ENCODE data around the gene DNAJC5.
A peak's percentile ranks its signal among the peaks of the same experiment; 100 is the strongest.
"Not testable (repeated sequence)": the region's sequence is repeated elsewhere in the genome, so short reads cannot be mapped to it uniquely, and the experiment has no call there.

DNAJC5 gene

DNA sequence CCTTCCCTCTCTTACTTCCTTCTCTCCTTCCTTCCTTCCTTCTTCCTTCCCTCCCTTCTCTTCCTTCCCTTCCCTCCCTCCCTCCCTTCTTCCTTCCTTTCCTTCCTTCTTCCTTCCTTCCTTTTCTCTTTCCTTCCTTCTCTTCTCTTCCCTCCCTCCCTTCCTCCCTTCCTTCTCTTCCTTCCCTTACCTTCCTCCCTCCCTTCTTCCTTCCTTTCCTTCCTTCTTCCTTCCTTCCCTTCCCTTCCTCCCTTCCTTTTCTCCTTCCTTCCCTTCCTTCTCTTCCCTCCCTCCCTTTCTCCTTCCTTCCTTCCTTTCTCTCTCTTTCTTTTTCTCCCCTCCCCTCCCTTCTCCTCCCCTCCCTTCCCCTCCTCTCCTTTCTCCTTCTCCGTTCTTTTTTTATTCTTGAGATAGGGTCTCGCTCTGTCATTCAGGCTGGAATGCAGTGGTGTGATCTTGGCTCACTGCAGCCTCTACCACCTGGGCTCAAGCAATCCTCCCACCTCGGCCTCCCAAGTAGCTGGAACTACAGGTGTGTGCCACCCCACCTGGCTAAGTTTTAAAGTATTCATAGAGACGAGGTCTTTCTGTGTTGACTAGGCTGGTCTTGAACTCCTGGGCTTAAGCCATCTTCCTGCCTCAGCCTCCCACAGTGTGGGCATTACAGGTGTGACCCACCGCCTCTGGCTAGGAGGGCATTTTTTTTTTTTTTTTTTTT is 75.9 kb downstream of the DNAJC5 start:
- no peak for DNase-seq

DNA sequence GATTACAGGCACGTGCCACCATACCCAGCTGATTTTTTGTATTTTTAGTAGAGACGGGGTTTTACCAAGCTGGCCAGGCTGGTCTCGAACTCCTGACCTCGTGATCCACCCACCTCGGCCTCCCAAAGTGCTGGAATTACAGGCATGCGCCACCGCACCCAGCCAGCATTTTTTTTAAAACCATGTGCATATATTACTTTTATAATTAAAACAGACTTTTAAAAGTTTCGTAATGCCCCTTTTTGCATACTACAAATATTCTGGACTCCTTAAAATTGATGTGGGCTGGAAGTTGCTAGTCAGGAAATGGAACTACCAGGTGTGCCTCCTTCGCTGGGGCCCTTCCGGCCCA is 77.0 kb downstream of the DNAJC5 start:
- not testable (repeated sequence) for DNase-seq

DNA sequence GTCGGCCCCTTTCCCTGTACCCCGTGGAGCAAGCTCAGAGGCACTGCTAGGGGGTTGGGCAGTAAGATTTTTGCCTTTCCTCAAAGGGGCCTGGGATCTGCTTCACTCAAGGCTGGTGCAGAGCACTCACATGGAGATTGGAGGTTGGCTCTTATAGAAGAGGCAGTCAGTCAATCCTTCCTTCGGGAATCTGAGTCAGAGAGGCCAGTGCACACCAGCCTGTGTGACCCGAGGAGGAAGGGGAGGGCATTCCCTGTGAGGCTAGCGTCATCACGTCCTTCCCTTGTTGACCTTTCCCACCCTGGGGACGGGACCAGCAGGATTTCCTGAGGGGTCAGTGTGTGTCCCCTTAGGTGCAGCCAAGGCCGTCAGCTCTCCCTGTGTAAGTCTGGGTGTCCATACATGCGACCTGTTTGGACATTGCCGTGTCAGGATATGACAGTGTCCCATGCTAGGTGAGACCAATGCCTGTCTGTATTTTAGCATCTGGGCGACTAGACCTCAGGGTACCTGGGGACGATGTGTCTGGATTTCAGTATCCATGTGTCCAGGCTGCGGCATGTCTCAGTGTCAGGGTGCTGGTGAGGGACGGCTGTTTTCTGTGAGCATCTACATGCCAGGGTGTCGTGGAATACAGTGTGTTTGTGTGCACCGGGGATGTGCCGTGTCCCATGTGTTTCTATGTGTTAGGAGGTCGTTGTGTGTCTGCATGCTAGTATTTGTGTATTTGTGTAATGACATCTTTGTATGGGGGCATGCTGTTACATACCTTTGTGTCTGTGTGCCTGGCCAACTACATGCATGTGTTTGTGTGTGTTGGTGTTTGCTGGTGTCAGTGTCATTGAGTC is 77.6 kb downstream of the DNAJC5 start:
- no peak for DNase-seq

DNA sequence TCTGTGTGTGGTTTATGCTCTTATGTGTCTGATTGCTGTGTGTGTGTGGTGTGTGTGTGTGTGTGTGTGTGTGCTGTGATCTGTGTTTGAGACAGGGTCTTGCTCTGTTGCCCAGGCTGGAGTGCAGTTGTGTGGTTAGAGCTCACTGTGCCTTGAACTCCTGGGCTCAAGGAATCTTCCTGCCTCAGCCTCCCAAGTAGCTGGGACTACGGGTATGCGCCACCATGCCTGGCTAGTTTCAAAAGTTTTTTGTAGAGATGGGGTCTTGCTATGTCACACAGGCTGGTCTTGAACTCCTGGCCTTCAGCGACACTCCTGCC is 78.2 kb downstream of the DNAJC5 start:
- no peak for DNase-seq

DNA sequence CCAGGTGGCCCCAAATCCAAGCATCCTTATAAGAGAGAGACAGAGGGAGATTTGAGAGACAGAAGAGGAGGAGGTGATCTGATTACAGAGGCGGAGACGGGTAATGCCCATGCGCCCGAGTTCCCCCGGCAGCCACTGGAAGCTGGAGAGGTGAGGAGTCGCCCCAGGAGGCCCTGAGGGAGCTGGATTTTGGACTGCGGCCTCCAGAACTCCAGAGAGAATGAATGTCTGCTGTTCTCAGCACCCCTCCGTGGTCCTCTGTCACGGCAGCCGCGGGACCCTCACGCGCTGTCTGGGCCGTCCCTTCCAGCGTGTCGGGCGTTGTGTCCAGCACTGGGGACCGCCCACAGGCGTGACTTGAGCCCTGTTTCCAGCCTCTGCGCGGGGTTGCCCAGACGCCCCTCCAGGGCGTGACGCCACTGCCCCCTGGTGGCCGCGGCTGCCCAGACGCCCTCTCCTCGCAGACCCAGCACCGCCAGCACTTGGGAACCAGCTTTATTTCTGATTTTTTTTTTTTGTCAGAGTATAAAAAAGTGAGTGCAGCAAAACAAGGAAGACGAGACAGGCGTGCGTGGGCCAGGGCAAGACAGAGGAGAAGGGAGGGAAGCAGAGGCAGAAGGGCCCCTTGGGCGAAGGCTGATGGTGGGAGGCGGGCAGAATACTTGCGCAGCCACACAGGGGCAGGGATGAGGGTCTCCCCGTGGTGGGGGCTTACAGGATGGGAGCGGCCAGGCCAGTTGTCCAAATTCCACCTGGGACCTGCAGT is 78.9 kb downstream of the DNAJC5 start:
- DNase-seq: peak; percentile 77

DNA sequence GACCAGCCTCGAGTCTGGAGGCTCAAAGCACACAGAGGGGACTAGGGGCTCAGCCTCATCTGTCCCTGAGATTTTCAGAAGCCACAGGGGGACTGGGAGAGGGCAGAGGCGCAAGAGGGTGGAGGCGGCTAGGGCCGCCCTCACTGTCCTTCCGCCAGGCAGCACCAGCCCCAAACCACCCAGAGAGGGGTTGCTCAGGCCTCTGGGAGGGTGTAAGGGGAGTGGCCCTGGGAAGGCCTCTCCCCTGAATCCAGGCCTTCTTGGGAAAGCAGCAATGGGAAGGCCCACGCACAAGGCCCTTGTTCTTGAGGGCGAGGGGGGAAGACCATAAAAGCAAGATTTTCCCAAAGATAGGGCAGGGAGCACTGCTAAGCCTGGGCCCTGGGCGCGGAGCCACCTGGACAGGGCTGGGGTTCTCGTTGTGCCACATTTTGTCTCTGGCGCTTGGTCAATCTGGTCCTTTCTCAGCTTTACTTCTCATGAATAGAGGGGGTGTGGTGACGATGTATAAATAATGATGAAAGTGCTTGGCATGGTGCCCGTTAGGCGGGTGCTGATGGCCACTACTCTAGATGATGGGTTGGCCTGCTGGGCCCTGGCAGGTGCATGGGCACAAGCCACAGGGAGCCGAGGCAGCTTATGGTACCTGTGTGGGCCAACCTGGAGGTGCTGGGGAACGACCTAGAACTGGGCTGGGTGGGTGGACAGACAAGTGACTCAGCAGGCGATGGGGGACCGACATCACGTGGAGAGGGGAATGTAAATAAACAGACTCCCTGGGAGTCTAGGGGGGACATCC is 79.7 kb downstream of the DNAJC5 start:
- no peak for DNase-seq

DNA sequence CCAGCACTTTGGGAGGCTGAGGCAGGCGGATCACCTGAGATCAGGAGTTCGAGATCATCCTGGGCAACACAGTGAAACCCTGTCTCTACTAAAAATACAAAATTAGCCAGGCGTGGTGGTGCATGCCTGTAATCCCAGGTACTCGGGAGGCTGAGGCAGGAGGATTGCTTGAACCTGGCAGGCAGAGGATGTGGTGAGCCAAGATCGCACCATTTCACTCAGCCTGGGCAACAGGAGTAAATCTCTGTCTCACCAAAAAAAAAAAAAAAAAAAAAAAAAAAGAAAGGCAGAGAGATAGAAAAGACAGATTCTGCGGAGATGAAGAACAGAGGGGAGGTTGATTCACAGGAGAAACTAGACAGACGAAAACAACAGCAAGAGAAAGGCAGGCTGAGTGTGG is 81.6 kb downstream of the DNAJC5 start:
- DNase-seq: not testable (repeated sequence)

DNA sequence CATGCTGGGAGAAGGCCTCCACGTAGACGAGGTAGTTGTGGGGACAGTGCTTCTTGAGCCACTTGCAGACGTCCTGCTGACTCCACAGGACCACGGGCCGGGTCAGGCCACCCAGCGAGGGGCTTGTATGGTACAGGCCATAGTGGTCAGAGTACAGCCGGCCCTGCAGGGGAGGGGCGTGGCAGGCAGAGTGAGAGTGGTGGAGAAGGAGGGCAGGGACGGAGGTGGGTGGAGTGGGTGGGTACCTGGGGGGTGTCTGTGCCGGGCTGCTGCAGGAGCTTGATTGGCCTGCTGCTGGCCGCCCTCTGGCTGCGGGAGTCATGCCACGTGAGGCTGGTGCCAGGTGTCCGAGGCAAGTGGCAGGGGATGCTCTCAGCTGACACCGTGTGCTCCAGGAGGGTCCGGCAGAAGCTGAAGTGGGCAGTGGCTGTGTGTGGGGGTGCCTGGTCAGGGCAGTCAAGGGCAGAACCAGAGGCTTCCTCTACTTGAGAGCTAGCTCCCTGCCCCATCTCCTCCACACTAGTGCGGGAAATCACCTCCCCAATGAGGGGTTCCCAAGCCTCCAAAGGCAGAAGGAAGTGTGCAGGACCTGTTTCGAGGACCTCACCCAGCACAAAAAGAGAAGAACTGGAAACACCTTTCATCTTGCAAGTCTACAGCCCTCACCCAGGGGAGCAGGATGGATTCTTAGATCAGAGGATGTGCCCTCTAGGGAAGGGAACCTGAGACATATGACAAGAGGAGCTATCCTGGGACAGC is 82.2 kb downstream of the DNAJC5 start:
- no peak for DNase-seq

DNA sequence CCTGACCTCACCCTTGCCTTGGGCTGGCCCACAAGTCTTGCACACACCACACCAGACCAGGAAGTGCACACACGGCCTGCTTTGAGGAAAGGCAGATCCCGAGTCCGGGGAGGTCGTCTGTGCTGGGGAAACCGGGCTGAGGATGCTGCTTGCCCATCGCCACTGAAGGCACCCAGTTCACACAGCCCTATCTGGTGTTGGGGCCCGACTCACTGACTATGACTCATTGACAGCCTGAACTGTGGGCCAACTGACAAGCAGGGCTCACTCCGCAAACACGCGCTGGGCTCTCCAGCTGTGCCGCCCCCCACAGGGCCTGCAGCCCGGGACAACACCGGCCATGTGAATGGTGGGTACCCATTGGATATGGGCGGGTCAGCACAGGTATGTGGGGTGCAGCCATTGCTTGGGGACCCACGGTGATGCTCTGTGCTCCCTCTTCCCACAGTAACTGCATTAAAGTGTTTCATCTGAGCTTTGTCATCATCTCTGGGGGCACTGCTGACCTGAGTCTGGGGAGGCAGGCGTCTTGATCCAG is 82.9 kb downstream of the DNAJC5 start:
- no peak for DNase-seq

DNA sequence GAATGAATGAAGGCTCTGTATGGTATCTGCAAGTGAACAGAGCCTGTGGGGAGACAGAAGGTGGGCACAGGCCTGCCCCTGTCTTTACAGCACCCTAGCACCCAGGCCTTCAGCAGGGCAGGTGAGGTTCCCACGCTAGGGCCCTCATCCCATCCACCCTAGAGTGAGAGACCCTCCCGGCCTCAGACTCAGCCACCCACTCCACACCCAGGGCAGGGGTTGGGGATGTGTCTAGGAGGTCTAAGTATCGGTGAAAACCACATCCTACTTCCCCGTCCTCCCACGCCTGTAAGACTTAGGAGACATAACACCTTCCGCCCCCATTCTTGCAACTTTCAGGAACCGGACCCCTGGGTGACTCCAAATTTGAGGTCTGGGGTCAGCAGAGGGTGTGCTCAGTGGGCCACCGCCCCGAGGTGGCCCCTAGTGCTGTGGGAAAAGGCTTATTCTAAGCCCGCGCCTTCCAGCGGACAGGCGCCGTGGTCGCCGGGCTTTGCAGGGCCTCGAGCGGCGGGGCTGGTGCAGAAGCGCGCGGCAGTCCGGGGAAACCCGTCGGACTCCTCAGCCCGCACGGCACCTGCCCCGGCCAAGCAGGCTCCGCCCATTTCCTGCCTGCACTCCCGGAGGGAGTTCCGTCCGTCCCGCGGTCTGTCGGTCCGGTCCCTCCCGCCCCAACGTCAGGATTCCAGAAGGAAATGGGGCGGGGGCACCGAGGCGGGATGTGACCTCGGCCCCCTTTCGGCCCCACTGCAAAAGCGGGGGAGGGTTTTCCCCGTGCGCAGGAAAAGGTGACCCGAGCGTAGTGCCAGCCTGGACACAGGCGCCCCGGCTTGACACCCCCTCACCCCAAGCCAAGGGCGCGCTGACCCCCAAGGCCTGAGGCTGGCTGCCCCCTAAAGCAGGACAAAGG is 83.6 kb downstream of the DNAJC5 start:
- no peak for DNase-seq

DNA sequence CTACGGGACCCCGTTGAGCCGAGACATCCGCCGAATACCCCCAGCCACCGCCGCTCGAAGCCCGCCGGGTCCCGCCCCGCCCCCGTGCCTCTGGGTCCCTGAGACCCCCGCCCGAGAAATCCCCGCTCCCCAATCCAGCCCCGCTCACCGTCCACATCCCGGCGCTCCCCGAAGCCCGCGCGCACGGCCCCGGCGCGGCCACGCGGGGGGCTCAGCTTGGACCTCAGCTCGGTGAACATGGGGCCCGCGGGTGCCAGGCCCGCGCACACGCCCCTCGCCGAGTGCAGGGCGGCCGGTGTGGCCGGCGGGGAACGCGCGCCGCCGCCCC is 84.3 kb downstream of the DNAJC5 start:
- no peak for DNase-seq

DNA sequence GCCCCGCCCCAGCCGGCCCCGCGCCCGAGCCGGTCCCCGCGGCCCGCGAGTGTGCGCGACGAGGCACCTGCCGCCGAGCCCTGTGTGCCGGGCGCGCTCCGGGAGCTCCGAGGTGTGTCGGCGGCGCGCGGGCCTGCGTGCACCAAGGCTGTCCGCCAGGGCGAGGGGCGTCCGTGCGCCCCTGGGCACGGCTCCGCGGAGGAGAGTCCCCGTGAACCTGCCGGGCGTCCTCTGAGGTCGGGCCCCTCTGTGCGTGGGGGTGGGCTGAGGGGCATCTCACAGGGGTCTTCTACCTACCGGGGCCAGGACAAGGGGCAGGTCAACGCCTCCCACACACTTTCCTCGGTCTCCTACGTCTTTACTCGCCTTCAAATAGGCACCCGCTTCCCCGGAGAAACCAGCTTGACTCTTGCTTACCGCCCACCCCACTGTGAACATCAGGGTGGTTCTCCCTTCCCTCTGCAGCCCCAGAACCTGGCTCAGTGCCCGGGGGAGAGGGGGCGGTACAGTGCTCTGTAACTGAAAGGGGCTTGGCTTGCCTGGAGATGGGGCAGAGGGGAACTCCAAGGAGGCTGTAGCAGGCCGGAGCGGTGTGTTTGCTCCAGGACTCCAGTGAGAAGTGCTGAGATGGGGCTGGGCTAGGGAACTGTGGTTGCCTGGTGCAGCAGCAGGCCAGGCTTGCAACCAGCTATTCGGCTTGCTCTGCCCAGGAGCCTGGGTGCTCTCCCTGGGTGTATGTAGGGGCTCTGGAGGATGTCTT is 84.8 kb downstream of the DNAJC5 start, which contains the start of gene SAMD10:
Gene SAMD10, minus strand, starts transcription at position 86 of the 760 bp plus-strand sequence. CDS start 175 bp downstream, outside the sequence.
- peak; percentile 92 for DNase-seq

DNA sequence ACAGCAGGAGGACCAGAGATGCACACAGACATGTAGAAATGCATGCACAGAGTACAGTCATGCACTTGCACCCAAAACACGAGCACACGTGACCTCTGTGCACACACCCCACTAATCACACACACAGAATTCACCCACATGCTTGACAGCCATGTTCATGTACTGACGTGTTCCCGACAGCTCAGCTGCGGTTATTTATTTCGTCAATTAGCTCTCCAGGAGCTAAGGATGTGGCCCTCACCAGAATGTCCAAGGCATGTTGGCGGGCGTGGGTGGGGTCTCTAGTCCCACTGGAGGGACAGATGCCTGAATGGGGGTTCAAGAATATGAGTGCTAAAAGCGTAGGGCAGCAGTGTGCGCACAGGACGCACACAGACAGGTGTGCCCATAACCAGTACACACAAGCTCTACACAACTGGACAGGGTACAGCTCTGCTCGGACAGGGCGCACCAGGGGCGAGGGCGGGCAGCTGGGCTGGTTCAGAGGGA is 85.4 kb downstream of the DNAJC5 start:
- no peak for DNase-seq

DNA sequence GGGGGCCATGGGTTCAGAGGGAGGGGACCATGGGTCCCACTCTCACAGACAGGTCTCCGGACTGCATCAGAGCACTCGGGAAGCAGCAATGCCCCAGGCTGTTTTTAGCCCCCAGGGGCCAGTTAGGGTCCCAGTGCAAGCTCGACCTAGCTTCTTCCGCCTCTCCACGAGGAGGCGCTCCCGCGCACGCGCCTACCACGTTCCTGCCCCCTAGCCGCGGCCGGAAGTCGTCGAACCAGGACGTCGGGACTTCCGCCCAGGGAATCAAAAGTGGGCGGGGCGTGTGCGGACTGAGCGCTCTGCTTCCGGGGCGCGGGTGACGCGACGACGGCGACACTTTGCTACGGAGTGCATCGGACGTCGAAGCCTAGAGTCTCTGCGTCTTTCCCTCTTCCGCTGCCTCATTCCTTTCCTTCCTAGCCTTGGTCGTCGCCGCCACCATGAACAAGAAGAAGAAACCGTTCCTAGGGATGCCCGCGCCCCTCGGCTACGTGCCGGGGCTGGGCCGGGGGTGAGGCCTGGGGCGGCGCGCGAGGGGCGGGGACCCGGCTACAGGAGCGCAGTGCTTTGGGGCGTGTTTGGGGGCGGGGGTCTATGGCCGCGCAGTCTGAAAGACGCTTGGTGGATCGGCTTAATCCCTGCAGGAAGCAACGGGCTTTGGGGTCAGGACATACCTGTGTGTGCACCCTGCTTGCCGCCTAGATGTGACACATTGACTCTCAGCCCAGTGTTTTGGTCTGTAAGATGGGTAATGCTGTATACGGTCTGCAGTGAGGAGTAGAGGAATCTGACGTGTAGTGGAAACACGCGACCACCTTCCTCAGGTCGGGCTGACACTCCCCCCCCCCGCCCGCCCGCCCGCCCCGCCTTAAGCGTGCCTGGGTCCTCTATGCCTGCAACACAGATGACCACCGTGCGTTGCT is 86.1 kb downstream of the DNAJC5 start, which contains the start of gene PRPF6:
Gene PRPF6, plus strand, starts transcription at position 327 of the 923 bp plus-strand sequence. Its CDS starts 114 bp downstream, at position 441.
- peak; percentile 99 for DNase-seq

DNA sequence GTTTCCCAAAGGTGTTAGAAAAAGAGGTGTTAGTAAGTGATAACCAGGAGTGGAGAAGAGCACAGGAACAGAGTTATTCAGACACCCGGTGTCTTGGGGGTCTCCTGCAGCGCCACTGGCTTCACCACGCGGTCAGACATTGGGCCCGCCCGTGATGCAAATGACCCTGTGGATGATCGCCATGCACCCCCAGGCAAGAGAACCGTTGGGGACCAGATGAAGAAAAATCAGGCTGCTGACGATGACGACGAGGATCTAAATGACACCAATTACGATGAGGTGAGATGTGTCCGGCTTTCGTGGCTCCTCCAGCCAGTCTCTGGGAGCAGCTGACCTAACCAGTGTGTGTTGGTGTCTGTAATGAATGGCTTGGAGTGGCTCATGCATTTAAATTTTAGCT is 88.0 kb downstream of the DNAJC5 start:
- DNase-seq: no peak

Data from NCI-H2171 treated with DMSO at 0.1 percent for 48 hours (cell line).